Activated CD8-positive, alpha-beta memory T cell treated with anti-CD3 and anti-CD28 coated beads for 4 hours (primary cell): ENCODE data around the gene CLEC4G.

Source experiments
- DNase-seq, 2 donors: peaks; one replicate each; pipeline ENCODE4 v3.0.0-alpha.2; 2020; ENCODE audit warnings: low read depth in 2 of 2

CLEC4G gene

GRCh38 chr19:7729211-7729610, 2.7 kb downstream of the CLEC4G start:
- no peak for DNase-seq

GRCh38 chr19:7725791-7726190, 6.1 kb downstream of the CLEC4G start:
- no peak for DNase-seq

DNA sequence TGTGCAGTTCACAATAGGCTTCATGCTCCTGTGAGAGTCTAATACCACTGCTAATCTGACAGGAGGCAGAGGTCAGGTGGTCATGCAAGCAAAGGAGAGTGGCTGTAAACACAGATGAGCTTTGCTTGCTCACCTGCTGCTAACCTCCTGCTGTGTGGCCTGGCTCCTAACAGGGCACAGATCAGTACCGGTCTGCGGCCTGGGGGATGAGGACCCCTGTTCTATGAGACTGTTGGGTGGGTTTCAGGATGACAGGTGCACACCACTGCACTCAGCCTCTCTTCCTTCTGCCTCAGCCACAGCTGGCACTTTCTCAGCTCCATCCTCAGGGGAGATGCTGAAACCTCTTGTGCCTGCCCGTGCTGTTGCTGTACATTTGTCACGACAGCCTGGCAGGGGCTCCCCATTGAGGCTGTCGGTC, 9.7 kb downstream of the CLEC4G start:
- DNase-seq = no peak

GRCh38 chr19:7720351-7720750, 11.6 kb downstream of the CLEC4G start:
- no peak for DNase-seq

GRCh38 chr19:7718668-7719067, 13.2 kb downstream of the CLEC4G start:
- DNase-seq = no peak

DNA sequence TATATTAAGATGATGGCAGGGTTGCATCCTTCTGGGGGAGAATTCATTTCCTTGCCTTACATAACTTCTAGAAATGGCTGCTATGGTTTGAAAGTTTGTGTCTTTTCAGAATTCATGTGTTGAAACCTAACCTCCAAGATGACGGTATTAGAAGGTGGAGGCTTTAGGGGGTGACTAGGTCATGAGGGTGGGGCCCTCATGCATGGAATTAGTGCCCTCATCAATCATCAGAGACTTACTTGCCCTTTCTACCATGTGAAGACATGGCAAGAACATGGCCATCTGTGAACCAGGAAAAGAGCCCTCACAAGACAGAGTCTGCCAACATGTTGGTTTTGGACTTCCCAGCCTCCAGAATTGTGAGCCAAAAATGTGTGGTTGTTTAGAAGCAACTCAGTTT, 15.1 kb downstream of the CLEC4G start:
- no peak for DNase-seq

- DNase-seq = no peak
Observed at GRCh38 chr19:7715671-7716070, 16.2 kb downstream of the CLEC4G start.

DNA sequence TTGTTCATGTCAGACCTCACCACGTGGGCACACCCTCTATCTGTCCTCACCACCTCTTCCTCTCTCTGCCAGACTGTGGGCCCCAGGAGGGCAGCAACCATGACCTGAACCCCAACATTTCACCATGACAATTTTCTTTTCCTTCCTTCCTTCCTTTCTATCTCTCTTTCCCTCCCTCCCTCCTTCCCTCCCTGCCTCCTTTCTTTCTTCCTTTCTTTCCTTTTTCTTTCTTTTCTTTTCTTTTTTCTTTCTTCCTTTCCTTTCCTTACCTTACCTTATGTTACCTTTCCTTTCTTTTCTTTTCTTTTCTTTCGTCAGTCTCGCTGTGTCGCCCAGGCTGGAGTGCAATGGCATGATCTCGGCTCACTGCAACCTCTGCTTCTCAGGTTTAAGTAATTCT, 21.3 kb downstream of the CLEC4G start:
- no peak for DNase-seq

- no peak for DNase-seq
Observed at GRCh38 chr19:7709932-7710460, 21.9 kb downstream of the CLEC4G start.

- no peak for DNase-seq
Observed at GRCh38 chr19:7706955-7707456, 24.9 kb downstream of the CLEC4G start.

- DNase-seq = no peak
Observed at GRCh38 chr19:7706188-7706954, 25.5 kb downstream of the CLEC4G start.

- DNase-seq = peak; percentile 35 to 69
Observed at GRCh38 chr19:7705387-7706187, 26.3 kb downstream of the CLEC4G start.

DNA sequence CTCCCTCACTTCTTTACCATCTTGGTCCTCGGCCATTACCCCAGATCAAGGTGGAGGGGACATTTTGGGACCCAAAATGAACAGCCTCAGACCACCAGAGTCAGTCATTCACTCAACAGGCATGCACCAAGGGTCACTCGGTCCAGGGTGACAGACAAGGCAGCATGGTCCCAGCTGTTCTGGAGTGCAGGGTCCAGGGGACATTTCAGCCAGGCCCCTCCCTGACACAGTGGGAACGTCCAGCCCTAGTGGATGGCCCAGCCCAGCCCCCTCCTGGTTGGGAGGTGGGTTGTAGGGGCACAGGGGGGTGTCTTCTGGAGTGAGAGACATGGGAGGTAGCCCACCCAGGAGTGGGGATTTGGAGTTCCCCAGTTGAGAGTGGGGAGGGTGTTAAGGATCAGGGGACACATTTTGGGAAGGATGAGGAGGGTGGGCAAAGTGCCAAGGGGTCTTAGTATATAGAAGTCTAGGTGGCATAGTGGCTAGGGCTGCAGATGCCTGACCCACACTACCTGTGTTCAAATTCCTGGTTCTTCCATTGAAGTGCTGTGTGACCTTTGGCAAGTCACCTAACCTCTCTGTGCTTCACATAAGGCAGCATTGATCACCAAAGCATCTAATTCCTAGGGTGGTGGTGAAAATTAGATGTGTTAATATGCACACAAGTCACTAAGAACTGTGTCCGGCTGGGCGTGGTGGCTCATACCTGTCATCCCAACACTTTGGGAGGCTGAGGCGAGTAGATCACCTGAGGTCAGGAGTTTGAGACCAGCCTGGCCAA, 27.4 kb downstream of the CLEC4G start:
- DNase-seq = no peak

GRCh38 chr19:7703332-7703731, 28.6 kb downstream of the CLEC4G start:
- DNase-seq = no peak

DNA sequence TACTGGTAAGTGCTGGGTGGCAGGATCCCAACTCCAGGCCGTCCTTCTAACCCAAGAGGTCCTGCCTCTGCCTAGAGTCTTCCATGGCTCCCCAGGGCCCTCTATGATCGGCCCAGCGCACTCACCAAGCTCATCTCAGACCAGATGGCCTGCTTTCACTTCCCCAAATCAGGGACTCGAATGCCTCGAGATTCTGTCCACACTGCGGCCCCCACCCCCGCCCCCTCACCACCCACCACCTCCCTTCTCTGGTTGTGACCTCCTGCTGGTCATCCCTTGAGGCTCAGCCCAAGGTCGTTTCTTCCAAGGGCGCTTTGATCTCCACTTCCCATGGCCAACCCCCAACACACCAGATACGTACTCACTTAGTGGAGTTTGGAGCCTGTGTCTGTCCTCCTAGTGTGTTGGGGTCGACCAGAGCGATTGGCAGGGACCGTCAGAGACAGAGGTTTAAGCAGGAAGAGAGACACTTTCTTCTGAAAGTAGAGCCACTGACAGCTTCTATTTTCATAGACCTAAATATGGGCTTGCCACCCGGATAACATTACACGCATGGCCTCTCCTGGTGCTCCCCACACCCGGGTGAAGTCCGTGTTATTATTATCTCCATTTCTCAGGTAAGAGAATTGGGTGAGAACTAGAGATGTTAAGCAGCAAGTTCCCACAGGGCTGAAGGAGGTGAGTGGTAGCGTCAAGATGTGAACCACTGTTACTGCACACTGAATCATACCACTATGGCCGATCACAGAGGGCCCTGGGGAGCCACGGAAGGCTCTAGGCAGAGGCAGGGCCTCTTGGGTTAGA, 30.1 kb downstream of the CLEC4G start, which contains the start of gene FCER2:
FCER2 (minus strand) TSS at position 478 of the 804 bp plus-strand sequence. CDS start 2,371 bp downstream, outside the sequence.
- DNase-seq = no peak

DNA sequence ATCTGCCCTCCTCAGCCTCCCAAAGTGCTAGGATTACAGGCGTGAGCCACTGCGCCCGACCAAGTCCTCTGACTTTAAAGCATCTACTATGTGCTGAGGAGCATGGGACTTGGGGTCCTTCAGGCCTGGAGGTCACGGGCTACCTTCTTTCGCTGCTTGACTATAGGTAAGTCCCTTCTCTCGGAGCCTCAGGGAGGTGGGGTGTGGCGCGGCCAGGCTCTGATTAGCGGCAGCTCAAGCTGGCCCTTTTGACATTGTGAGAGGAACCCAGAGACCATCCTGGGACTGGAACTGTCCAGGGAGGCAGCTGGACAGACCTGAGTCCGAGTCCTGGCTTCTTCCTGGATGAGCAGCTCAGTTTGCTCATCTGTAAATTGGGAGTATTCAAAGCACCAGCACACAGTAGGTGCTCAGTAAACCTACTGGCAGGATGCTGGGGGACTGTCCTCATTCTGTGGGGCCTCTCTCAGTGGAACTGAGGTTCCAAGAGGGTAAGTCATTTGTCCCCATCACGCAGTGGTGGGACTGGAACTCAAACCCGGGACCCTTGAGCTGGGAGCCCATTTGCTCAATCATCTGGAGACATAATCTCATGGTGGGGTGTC, 30.8 kb downstream of the CLEC4G start:
- no peak for DNase-seq

DNA sequence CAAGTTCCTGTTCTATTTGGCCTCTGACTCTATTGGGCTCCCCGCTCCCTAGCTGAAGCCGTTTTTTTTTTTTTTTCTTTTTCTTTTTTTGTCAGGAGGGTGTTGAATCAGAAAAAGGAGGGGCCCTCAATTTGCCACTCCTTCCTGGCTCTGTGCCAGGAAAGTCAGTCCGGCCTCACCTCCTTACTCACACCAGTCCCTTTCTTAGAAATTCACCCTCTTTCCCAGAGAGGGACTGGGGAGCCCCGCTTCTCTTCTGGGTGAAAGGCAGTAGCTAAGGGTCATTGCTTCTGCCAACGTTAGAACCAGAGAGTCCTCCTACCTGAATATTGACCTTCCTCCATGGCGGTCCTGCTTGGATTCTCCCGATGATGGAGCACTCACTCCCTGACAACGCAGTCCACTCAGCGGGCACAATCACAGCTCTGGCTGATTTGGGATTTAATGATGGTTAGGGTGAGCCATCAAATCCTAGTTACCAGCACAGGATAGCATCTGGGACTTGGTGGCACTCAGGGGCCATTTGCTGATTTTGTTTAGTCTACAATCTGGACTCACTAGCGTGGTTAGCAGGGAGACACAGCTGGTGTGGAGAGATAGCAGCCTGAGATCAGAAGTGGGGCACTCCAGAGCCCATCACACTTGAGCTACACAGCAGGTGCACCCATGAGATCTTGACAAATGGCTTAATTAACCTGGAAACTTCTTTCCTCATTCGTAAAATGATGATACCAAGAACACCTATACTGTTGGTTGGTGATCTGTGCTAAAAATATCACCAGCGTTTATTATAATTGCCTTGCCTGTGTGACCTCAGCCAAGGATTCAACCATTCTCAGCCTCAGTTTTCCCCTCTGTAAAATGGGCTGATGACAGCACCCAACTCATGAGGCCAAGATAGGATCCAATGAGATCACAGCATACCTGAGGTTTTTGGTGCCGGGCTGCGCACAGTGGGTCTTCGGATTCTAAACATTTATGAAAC, 32.2 kb downstream of the CLEC4G start:
- no peak for DNase-seq

DNA sequence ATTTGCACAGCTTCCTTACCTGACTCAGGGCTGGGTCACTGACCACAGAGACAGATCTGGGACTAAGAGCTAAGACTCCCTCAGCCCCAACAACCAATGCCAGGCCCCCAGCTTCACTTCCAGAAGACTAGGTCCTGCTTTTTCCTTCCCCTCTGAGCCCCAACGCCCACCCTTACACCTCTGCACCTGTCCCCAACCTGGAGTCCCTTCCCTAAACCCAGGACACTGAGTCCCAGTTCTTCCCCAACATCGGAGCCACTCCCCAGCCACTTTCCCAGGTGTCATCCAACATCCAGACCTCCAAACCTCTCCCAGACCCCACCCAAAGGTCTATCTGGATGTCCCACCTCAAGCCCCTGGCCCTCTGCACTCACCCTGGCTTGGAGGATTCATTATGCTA, 32.9 kb downstream of the CLEC4G start:
- DNase-seq = no peak

DNA sequence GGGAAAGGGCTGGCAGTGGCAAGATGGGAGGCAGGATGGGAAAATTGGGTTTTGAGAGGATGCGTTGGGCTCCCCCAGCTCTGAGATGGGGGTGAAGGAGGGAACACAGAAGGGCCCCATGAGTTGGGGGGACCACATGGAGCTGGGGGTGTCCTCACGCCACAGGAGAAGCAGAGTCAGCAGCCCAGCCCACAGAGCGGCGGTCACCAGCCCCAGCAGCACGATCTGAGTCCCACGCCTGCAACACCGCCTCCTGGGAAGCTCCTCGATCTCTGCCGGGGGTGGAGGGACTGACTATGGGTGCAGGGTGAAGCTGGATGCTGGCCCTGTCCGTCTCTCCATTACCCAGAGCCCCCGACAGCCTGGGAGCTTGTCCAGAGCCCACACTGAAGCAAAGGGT, 33.3 kb downstream of the CLEC4G start:
- DNase-seq = no peak
